HG03442 (cell line): Measurements from ENCODE around the gene TNXB.
"Not testable (repeated sequence)": the region's sequence is repeated elsewhere in the genome, so short reads cannot be mapped to it uniquely, and the experiment has no call there.

Experiments used
- ATAC-seq: cut with Tn5 transposase; IDR thresholded peaks from one replicate; pipeline ENCODE4 v1.9.1; 2021; ENCODE audit warnings: mild to moderate bottlenecking, moderate library complexity; ENCODE audit not compliant: unreplicated experiment

TNXB gene

DNA sequence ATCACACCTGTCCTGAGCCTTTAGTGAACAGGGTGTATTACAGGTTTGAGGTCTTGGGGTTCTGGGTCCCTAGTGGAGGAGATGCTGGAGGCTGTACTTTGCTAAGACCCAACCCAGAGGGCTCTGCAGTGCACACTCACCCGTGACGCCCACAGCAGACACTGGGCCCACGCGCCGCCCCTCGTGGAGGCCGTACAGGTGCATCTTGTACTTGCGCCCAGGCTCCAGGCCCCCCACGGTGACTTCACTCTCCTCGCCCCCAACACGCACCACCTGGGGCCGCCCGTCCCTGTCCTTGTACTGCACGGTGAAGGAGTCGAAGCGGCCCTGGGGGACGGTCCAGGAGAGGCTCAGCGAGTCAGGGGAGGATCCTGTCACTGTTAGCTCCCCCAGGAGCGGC lies 41.6 kb downstream of the TNXB start:
- not testable (repeated sequence) for ATAC-seq

DNA sequence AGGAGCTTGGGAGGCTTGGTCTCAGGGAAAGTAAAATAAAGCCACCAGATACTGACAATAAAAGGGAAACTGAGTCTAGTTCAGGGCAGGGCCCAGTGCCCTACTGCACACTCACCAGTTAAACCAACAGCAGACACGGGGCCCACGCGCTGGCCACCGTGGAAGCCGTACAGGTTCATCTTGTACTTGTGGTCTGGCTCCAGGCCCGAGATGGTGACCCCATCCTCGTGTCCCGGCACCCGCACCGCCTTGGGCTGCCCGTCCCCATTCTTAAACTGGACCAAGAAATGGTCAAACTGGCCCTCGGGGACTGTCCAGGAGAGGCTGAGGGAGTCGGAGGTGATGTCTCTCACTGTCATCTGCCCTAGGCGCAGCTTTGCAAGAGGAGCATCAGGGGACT lies 44.4 kb downstream of the TNXB start:
- no peak for ATAC-seq

DNA sequence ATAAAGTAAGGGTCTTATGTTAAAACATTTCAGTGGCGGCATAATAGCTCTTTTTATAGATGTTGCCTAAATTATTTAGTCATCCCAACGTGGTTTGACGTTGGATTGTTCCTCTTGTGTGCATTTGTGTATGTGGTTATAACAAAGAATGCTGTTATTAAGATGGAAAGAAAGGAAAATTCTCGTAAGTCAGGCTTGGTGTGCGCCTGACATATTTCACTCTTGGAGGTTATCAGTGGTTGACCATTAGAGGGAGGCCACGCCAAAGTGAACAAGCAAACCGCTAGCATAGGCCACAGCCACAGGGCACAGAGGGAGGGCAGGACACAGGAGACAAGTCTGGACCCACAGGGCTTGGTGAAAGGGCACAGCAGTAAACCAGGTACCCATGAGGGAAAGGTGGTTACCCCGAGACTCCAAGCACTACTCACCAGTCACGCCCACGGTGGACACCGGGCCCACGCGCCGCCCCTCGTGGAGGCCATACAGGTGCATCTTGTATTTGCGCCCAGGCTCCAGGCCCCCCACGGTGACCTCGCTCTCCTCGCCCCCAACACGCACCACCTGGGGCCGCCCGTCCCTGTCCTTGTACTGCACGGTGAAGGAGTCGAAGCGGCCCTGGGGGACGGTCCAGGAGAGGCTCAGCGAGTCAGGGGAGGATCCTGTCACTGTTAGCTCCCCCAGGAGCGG lies 48.0 kb downstream of the TNXB start:
- no peak for ATAC-seq

DNA sequence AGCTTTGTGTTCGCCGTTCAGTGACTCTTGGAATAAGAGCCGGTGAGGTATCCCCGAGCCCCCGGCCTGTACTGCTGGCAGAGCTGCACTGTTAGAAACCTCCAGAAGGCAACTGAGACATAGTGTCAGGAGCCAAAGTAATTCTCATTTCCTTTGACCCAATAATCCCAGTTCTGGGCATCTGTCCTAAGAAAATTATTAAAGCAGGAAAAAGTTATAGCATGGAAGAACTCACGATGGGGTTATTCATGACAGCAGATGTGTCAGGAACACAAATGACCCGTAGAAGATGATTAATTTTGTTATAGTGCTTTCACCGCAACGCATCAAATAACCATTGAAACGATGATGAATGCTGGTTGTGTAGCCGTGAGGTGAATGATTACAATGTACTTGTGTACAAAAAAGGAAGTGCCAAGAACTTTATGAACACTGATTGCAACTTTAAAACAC lies 50.6 kb downstream of the TNXB start:
- ATAC-seq, result no peak

DNA sequence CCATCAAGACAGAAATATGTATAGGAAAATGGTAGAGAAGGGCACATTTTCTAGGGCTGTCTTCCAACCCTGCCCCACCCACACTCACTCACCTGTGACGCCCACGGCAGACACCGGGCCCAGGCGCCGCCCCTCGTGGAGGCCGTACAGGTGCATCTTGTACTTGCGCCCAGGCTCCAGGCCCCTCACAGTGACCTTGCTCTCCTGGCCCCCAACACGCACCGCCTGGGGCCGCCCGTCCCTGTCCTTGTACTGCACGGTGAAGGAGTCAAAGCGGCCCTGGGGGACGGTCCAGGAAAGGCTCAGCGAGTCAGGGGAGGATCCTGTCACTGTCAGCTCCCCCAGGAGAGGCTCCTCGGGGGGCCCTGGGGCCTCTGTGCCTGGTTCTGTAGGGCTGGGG lies 51.2 kb downstream of the TNXB start:
- ATAC-seq, result no peak

DNA sequence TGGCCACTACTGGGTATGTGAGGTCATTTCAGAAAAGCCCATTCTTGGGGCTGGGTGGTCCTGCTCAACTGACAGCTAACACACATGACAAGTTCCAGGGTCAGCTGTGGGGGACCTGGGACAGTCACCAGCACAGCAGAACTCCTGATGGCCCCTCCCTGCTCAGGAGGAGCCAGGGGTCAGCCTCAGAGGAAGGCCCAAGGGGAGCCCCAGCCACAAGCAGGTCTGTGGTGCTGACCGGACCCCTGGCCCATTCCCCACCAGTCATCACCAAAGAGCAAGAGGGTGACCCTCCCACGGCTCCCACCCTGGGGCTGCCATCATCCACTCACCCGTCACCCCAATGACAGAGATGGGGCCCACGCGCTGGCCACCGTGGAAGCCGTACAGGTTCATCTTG lies 52.9 kb downstream of the TNXB start:
- no peak for ATAC-seq

DNA sequence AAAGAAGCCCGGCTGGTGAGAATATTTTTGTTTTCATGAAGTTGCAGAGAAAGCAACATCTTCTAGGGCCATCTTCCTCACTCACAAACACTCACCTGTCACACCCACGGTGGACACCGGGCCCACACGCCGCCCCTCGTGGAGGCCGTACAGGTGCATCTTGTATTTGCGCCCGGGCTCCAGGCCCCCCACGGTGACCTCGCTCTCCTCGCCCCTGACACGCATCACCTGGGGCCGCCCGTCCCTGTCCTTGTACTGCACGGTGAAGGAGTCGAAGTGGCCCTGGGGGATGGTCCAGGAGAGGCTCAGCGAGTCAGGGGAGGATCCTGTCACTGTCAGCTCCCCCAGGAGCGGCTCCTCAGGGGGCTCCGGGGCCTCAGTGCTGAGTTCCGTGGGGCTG lies 53.4 kb downstream of the TNXB start:
- not testable (repeated sequence) for ATAC-seq

DNA sequence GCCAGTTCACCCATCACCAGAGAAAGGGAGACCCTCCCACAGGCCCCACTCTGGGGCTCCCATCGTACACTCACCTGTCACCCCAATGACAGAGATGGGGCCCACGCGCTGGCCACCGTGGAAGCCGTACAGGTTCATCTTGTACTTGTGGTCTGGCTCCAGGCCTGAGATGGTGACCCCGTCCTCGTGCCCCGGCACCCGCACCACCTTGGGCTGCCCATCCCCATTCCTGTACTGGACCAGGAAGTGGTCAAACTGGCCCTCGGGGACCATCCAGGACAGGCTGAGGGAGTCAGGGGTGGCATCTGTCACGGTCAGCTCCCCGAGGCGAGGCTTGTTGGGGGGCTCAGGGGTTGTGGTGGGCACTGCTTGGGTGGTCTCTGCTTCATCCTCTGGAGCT lies 55.8 kb downstream of the TNXB start:
- ATAC-seq, result not testable (repeated sequence)

DNA sequence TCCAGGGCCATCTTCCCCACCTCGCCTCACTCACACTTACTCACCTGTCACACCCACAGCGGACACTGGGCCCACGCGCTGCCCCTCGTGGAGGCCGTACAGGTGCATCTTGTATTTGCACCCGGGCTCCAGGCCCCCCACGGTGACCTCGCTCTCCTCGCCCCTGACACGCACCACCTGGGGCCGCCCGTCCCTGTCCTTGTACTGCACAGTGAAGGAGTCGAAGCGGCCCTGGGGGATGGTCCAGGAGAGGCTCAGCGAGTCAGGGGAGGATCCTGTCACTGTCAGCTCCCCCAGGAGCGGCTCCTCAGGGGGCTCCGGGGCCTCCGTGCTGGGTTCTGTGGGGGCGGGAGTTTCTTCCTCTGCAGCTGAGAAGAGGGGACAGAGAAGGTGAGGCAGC lies 56.5 kb downstream of the TNXB start:
- ATAC-seq, result not testable (repeated sequence)

DNA sequence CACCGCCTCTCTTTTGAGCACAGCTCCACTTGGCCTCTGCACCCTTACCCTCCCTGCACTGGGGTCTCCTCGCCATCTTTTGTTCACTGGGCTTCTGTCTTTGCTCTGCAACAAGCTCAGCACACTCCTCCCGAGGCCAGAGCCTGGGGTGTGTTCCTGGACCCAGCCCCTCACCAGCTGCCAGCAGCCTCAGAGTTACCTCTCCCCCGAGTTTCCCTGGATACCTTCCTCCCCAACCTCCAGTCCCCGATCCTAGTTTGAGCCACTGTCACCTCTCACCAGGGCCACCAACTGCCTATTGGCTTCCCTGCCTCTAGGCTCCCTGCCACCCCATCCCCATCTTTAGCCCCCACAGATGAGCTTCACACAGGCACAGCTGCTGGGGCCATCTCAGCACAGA lies 58.6 kb downstream of the TNXB start:
- ATAC-seq, result no peak

DNA sequence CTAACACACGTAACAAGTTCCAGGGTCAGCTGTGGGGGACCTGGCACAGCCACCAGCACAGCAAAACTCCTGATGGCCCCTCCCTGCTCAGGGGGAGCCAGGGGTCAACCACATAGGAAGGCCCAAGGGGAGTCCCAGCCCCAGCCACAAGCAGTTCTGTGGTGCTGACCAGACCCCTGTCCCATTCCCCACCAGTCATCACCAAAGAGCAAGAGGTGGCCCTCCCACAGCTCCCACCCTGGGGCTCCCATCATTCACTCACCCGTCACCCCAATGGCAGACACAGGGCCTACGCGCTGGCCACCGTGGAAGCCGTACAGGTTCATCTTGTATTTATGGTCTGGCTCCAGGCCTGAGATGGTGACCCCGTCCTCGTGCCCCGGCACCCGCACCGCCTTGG lies 59.4 kb downstream of the TNXB start:
- not testable (repeated sequence) for ATAC-seq

DNA sequence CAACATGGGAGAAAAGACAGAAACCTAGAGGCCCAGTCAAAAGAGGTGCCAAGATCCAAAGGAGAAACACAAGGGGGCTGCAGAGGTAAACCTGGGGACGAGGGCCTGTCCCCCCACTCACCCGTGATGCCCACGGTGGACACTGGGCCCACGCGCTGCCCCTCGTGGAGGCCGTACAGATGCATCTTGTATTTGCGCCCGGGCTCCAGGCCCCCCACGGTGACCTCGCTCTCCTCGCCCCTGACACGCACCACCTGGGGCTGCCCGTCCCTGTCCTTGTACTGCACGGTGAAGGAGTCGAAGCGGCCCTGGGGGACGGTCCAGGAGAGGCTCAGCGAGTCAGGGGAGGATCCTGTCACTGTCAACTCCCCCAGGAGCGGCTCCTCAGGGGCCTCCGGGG lies 60.0 kb downstream of the TNXB start:
- ATAC-seq, result not testable (repeated sequence)

DNA sequence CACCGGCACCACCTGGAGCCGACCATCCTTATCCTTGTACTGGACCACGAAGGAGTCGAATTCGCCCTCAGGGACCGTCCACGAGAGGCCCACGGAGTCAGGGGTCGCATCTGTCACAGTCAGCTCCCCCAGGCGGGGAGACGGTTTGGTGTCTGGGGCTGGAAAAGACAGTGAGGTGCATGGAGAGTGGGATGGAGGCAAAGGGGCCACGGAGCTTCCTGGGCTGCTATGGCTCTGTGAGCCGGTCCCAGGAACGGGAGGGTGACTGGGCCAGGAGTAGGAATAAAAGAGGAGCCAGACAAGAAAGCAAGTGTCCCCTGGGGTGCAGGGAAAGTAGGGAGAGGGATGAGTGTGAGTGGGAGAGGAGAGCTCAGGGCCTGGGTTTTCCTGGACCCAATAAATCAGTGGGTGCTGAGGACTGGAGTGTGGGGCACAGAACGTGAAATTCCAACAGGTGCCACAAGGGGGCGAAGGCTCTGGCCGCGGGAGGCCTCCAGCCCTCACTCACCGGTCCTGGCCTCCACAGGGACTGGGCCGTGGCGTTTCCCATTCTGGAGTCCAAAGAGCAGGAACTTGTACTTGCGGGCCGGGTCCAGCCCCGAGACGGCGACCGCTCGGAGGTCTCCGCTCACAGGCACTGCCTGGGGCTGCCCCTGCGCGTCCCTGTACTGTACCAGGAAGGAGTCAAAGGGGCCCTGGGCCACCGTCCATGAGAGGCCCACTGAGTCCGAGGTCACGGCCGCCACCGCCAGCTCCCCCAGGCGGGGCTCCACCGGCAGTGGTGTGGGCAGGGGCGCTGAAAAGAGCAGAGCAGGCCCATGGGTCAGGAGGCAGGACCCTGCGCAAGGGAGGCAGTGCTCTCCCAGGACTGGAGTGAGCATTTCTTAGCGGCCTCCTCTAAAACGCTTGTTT lies 61.0 kb downstream of the TNXB start:
- ATAC-seq, result no peak

DNA sequence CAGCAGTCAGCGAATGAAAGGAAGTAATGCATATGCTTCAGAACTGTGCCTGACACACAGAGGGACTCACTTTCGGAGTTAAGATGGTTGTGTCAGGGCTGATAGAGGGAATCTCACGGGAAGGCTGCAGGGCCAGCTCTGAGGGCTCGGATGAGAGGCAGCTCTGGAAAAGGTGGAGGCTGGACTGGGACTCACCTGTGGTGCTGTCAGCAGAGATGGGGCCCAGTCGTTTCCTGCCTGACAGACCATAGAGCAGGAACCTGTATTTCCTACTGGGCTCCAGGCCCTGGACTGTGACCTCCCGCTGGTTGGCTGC lies 61.6 kb downstream of the TNXB start:
- no peak for ATAC-seq

DNA sequence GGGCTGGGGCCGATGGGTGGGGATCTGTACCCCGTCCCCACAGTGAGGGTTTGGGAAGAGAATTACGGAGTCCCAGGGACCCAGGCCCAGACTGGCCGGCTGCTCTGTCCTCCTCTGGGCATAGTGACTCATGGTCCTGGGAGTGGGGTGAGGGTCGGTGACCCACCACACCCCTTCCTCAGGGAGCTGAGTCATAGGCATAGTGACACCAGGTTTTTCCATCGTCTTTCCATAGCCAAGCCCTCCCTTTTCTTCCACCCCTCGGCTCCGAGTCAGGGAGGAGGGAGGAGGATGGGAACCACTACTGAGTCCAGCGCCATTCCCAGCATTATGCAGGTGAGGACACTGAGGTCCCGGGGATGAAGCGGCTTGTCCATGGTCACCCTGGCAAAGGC lies 62.1 kb downstream of the TNXB start:
- no peak for ATAC-seq

DNA sequence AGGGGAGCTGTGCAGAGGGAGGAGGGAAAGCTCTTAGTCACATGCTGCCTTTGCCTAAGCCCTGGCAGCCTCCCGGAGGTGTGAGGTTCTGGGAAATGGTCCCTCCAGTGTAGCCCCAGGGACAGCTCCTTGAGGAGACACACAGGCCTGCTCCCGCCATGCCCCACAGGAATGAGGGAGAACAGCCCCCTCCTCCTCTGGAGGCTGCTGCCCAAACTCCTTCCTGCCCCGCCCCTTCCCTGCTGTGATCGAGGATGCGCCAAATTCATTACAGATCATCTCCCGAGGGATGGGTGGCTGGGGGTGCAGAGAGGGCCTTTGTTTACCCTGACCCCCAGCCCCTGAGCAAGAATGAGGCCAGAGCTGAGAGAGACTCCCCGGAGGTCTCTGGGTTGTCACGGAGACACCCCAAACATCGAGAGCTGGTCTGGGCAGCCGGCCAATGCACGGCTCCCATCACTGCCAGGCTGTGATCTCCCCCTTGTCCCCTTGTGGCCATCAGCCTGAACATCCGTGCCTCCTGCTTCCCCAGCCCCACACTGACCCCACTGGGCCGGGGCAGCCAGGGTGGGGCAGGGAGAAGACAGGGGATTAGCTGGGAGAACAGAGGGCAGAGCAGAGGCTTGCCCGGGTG lies 62.6 kb downstream of the TNXB start:
- ATAC-seq, result no peak

DNA sequence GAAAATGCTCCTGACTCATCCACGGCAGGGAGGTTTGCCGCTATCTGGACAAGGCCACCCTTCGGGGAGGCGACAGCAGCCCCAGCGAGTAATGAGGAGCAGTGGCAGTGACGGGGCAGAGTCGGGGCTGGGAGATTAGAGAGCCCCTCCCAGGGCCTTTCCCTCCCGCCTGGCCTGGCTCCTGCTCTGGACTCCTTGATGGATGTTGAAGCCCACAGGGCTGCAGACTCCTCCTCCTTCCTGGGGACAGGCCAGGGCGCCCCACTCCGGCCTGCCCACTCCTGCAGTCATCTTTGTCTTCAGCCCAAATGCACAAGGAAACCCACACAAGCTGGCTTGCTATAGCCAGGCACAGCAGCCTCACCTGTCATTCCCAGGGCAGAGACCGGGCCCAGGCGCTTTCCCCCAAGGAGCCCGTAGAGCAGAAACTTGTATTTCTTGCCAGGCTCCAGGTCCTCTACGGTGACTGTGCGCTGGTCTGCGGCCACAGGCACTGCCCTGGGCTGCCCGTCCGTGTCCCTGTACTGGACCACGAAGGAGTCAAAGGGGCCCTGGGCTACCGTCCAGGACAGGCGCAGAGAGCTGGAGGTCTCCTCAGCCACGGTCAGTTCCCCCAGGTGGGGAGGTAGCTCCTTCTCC lies 63.2 kb downstream of the TNXB start:
- ATAC-seq, result no peak

DNA sequence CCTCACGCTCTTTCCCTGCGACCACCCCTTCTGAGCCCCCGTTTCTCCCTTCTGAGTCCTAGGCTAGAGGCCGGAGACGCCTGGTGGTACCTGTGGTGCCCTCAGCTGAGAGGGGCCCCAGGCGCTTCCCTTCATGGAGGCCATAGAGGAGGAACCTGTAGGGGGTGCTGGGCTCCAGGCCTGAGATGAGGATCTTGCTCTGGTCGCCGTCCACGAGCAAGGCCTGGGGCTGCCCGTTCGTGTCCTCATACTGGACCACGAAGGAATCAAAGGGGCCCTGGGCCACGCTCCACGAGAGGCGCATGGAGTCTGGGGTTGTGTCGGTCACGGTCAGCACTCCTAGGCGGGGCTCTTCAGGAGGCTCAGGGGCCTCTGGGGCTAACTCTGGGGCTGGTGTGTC lies 64.2 kb downstream of the TNXB start:
- not testable (repeated sequence) for ATAC-seq

DNA sequence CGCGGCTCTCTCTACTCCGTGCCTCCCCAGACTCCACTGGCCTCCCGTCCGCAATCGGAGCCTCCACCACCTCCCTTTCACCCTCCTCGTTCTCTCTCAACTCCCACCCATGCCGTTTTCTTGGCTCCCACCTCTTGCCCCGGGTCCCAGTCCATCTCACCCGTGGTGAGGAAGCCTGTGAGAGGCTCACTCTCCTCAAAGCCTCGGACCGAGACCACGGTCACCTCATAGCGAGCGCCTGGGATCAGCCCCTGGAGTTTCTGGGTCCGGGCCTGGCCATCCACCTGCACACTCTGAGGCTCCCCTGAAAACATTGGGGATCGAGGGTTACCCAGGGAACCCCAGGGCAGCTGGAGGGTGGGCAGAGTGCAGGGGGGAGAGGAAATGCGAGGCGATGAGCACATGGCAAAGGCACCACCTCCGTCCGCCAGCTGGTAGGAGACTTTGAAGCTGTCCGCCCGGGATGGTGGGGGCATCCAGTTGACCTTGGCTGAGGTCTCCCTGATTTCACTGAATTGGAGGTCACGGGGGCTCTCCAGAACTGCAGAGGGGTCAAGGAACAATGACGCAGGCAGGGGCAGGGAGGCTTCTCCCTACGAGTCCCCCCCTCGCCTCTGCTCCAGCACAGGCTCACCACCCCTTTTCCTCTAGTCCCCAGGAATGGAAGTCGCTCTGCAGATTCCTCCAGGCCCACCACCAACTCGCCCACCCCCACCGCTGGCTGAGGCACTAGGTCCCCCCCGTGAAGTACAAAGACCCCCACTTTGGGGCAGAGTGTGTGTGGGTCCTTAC lies 65.4 kb downstream of the TNXB start:
- ATAC-seq, result not testable (repeated sequence)

DNA sequence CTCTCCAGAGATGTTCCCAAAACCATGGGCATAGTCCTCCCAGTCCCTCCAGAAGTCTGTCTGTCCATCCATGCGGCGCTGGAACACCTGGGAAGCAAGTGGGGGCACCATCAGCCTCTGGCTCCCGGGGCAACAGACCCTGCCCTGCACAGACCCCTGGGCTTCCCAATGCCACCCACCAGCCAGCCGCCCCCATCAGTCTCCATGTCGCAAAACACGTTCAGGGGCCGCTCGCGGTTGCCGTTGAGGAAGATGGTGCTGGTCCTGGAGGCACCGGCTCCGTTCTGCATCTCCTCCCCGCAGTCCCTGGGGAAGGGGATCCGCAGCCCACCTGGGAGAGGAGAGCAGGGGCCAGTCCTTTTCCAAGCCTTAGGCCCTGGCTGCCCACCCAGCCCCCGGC lies 66.9 kb downstream of the TNXB start:
- not testable (repeated sequence) for ATAC-seq

DNA sequence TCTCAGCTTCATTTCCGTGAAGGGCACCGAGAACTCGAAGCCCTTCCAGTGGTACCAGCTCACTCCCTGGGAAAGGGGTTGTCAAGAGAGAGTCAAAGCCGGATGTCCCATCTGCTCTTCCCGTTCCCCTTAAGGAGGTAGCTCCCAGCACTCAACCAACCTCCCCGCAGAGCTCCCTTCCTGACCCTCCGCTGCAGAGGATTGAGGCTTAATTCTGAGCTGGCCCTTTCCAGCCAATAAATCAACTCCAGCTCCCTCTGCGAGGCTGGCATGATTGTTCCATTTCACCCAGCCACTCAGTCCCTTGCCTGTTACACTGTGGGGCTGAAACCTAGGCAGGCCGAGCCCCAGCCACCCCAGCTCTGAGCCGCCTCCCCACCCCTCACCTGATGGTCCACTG lies 67.8 kb downstream of the TNXB start:
- not testable (repeated sequence) for ATAC-seq
